ENCODE measurements around the gene SLC22A1.

SLC22A1 gene

GRCh38 chr6:160137130-160137988 is 15.7 kb downstream of the SLC22A1 start:
- TF ChIP-seq REST (IDR thresholded peaks at IDR 0.05; ENCODE audit: insufficient read depth in 1 of 2, low read depth in 2 of 2, low read length in 2 of 2) (no peak), POLR2AphosphoS5 (IDR thresholded peaks at IDR 0.05; ENCODE audit: low read depth, low read length) (no peak), TAF1 (IDR thresholded peaks at IDR 0.05; ENCODE audit: borderline replicate concordance, insufficient read depth, low read length) (no peak), SIN3A (IDR thresholded peaks at IDR 0.05; ENCODE audit: borderline replicate concordance, insufficient read depth, low read length) (no peak), FOXP2 (optimal IDR thresholded peaks at IDR 0.05; ENCODE audit: borderline replicate concordance, extremely low read depth, extremely low read length, insufficient read depth) (no peak)

GRCh38 chr6:160137989-160138835 is 16.6 kb downstream of the SLC22A1 start:
- TF ChIP-seq TAF1 (IDR thresholded peaks at IDR 0.05; ENCODE audit: borderline replicate concordance, insufficient read depth, low read length) = no peak
- TF ChIP-seq POLR2AphosphoS5 (IDR thresholded peaks at IDR 0.05; ENCODE audit: low read depth, low read length) = no peak

GRCh38 chr6:160138839-160139419 is 17.3 kb downstream of the SLC22A1 start:
- TF ChIP-seq SIN3A (IDR thresholded peaks at IDR 0.05; ENCODE audit: borderline replicate concordance, insufficient read depth, low read length) = no peak
- TF ChIP-seq REST (IDR thresholded peaks at IDR 0.05; ENCODE audit: insufficient read depth in 1 of 2, low read depth in 2 of 2, low read length in 2 of 2) = no peak

GRCh38 chr6:160139420-160139851 is 17.8 kb downstream of the SLC22A1 start:
- no peak for TF ChIP-seq REST (IDR thresholded peaks at IDR 0.05; ENCODE audit: insufficient read depth in 1 of 2, low read depth in 2 of 2, low read length in 2 of 2)
- TF ChIP-seq SIN3A (IDR thresholded peaks at IDR 0.05; ENCODE audit: borderline replicate concordance, insufficient read depth, low read length) = no peak
- no peak for TF ChIP-seq FOXP2 (optimal IDR thresholded peaks at IDR 0.05; ENCODE audit: borderline replicate concordance, extremely low read depth, extremely low read length, insufficient read depth)
- TF ChIP-seq TAF1 (IDR thresholded peaks at IDR 0.05; ENCODE audit: borderline replicate concordance, insufficient read depth, low read length) = no peak
- TF ChIP-seq POLR2AphosphoS5 (IDR thresholded peaks at IDR 0.05; ENCODE audit: low read depth, low read length) = no peak

- no peak for TF ChIP-seq POLR2AphosphoS5 (IDR thresholded peaks at IDR 0.05; ENCODE audit: low read depth, low read length)
- TF ChIP-seq SIN3A (IDR thresholded peaks at IDR 0.05; ENCODE audit: borderline replicate concordance, insufficient read depth, low read length) = no peak
- TF ChIP-seq TAF1 (IDR thresholded peaks at IDR 0.05; ENCODE audit: borderline replicate concordance, insufficient read depth, low read length) = no peak
- no peak for TF ChIP-seq FOXP2 (optimal IDR thresholded peaks at IDR 0.05; ENCODE audit: borderline replicate concordance, extremely low read depth, extremely low read length, insufficient read depth)
- TF ChIP-seq REST (IDR thresholded peaks at IDR 0.05; ENCODE audit: insufficient read depth in 1 of 2, low read depth in 2 of 2, low read length in 2 of 2) = no peak
Measured at GRCh38 chr6:160141001-160141726, 19.5 kb downstream of the SLC22A1 start.
